IMR-90 (cell line): ENCODE results near the gene ADARB2.

Experiments used
- BHLHE40 ChIP-seq: fragments of 150-350 bp; IDR thresholded peaks from 2 replicates; pipeline ENCODE4 v1.6.1; 2016; ENCODE audit warnings: mild to moderate bottlenecking, low read depth, low read length
- CEBPB ChIP-seq: IDR thresholded peaks from 2 replicates; pipeline ENCODE4 v1.6.1; 2012; ENCODE audit warnings: low read depth, low read length, improper control_type of control experiment
- MAFK ChIP-seq: IDR thresholded peaks from 2 replicates; pipeline ENCODE4 v1.6.1; 2012; ENCODE audit warnings: low read depth, low read length, improper control_type of control experiment
- MAZ ChIP-seq: IDR thresholded peaks from 2 replicates; pipeline ENCODE4 v1.6.1; 2012; ENCODE audit warnings: low read depth, mild to moderate bottlenecking, low read length, improper control_type of control experiment, moderate library complexity, borderline replicate concordance
- MXI1 ChIP-seq: IDR thresholded peaks from 2 replicates; pipeline ENCODE4 v1.6.1; 2012; ENCODE audit warnings: low read depth, mild to moderate bottlenecking, low read length, moderate library complexity, borderline replicate concordance
- POLR2A ChIP-seq: IDR thresholded peaks from 2 replicates; pipeline ENCODE4 v1.6.1; 2012; ENCODE audit warnings: mild to moderate bottlenecking, low read depth, low read length
- RAD21 ChIP-seq: IDR thresholded peaks from 2 replicates; pipeline ENCODE4 v1.6.1; 2012; ENCODE audit warnings: low read length, improper control_type of control experiment
- RFX5 ChIP-seq: IDR thresholded peaks from 2 replicates; pipeline ENCODE4 v1.8.0; 2012; ENCODE audit warnings: low read depth, mild to moderate bottlenecking, low read length, moderate library complexity
- TF ChIP-seq, protein P1 (sequence below): fragments of 150-350 bp; IDR thresholded peaks from 2 replicates; pipeline ENCODE4 v1.6.1; 2017; ENCODE audit warnings: mild to moderate bottlenecking, antibody characterized with exemption, low read length, low read depth
- TF ChIP-seq, protein P2 (sequence below): conservative IDR thresholded peaks from 2 replicates; pipeline ENCODE4 v1.5.1; 2012; ENCODE audit warnings: mild to moderate bottlenecking, low read depth, low read length, improper control_type of control experiment
- TF ChIP-seq, protein P3 (sequence below): fragments of 150-350 bp; IDR thresholded peaks from 2 replicates; pipeline ENCODE4 v1.6.1; 2016; ENCODE audit warnings: low read depth, mild to moderate bottlenecking, low read length, moderate library complexity, borderline replicate concordance

DNA sequence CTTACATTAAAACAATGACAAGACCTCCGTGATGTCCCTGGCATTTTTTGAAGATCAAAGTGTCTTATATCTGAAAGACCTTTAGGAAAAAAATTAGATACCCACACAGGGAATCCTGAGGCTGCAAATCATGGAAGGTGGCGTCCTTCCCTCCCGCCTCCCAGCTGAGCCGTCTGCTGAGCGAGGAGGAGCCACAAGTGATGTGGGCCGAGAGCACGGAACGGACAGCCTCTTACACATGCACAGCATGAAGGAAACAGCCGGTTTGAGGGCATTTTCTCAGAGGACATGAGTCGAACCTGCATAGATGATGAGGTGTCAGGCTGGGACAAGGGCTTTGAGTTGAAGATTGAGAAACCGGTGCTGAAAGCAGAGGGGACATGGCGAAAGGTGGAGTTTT lies 163.3 kb downstream of the ADARB2 start:
- TF ChIP-seq POLR2A = no peak
- TF ChIP-seq, protein P1, sequence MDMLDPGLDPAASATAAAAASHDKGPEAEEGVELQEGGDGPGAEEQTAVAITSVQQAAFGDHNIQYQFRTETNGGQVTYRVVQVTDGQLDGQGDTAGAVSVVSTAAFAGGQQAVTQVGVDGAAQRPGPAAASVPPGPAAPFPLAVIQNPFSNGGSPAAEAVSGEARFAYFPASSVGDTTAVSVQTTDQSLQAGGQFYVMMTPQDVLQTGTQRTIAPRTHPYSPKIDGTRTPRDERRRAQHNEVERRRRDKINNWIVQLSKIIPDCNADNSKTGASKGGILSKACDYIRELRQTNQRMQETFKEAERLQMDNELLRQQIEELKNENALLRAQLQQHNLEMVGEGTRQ = no peak
- TF ChIP-seq, protein P2, sequence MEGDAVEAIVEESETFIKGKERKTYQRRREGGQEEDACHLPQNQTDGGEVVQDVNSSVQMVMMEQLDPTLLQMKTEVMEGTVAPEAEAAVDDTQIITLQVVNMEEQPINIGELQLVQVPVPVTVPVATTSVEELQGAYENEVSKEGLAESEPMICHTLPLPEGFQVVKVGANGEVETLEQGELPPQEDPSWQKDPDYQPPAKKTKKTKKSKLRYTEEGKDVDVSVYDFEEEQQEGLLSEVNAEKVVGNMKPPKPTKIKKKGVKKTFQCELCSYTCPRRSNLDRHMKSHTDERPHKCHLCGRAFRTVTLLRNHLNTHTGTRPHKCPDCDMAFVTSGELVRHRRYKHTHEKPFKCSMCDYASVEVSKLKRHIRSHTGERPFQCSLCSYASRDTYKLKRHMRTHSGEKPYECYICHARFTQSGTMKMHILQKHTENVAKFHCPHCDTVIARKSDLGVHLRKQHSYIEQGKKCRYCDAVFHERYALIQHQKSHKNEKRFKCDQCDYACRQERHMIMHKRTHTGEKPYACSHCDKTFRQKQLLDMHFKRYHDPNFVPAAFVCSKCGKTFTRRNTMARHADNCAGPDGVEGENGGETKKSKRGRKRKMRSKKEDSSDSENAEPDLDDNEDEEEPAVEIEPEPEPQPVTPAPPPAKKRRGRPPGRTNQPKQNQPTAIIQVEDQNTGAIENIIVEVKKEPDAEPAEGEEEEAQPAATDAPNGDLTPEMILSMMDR = no peak
- TF ChIP-seq, protein P3, sequence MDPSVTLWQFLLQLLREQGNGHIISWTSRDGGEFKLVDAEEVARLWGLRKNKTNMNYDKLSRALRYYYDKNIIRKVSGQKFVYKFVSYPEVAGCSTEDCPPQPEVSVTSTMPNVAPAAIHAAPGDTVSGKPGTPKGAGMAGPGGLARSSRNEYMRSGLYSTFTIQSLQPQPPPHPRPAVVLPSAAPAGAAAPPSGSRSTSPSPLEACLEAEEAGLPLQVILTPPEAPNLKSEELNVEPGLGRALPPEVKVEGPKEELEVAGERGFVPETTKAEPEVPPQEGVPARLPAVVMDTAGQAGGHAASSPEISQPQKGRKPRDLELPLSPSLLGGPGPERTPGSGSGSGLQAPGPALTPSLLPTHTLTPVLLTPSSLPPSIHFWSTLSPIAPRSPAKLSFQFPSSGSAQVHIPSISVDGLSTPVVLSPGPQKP = no peak
- TF ChIP-seq BHLHE40 = no peak
- no peak for TF ChIP-seq MAFK
- TF ChIP-seq RAD21 = no peak
- no peak for TF ChIP-seq CEBPB
- no peak for TF ChIP-seq MXI1
- no peak for TF ChIP-seq MAZ
- TF ChIP-seq RFX5 = no peak
